Vagina (tissue), 2 donors: ENCODE results near the gene PRELID2.

ENCODE experiments used
- CTCF ChIP-seq, 3 experiments: fragments of 450-650 bp in 2 of 3; fragments of 200-600 bp in 1 of 3; sonication (generic) in 1 of 3; IDR thresholded peaks; one replicate each; pipeline ENCODE4 v1.5.1; 2017 to 2019; ENCODE audit warnings: antibody characterized with exemption in 3 of 3, mild to moderate bottlenecking in 2 of 3, moderate library complexity in 2 of 3
- POLR2A ChIP-seq, 2 donors: fragments of 450-650 bp; IDR thresholded peaks; one replicate each; pipeline ENCODE4 v1.6.1; 2017; ENCODE audit warnings: antibody characterized with exemption in 2 of 2, mild to moderate bottlenecking in 2 of 2, moderate library complexity in 2 of 2

- TF ChIP-seq POLR2A (IDR thresholded peaks at IDR 0.05) (no peak), CTCF (IDR thresholded peaks at IDR 0.05) (no peak)
Measured at GRCh38 chr5:145762833-145763232, 72.3 kb downstream of the PRELID2 start.
